Cardiac muscle cell (in vitro differentiated cells and primary cell): ENCODE data around the gene SLC24A3. TPM values are rescaled to one million over a fixed set of nuclear protein-coding genes. Genes with fewer than 3 reads are reported as not detected.

Experiments
- DNase-seq, 2 donors: peaks; one replicate each; pipeline versions ENCODE4 v3.0.0 to v3.0.0-alpha.2; 2010 to 2017; ENCODE audit warnings: low read depth in 1 of 2, low spot score in 1 of 2
- H3K27ac ChIP-seq: fragments of 200-600 bp; sonication (generic); 2 replicates; pipeline ENCODE4 v1.5.1; 2016
- H3K27me3 ChIP-seq: fragments of 200-600 bp; sonication (generic); 2 replicates; pipeline ENCODE4 v1.6.0; 2016; ENCODE audit warnings: control low read depth
- H3K36me3 ChIP-seq: fragments of 200-600 bp; sonication (generic); 2 replicates; pipeline ENCODE4 v1.5.1; 2016; ENCODE audit warnings: control low read depth
- H3K4me1 ChIP-seq: fragments of 200-600 bp; sonication (generic); 2 replicates; pipeline ENCODE4 v1.8.1; 2017; ENCODE audit warnings: low read depth, mild to moderate bottlenecking, mixed run types
- H3K4me3 ChIP-seq: fragments of 200-600 bp; sonication (generic); 2 replicates; pipeline ENCODE4 v1.5.1; 2016; ENCODE audit warnings: mild to moderate bottlenecking
- H3K9me3 ChIP-seq: fragments of 200-600 bp; sonication (generic); 2 replicates; pipeline ENCODE4 v1.5.1; 2017; ENCODE audit warnings: low read depth, mild to moderate bottlenecking, control low read depth
- CTCF ChIP-seq: IDR thresholded peaks from 2 replicates; pipeline ENCODE4 v1.5.1; 2012; ENCODE audit warnings: low read depth, mild to moderate bottlenecking, low read length
- polyA plus RNA-seq: library from polyadenylated mRNA; unstranded; fragments of >200 nt; fragmentation: Nextera tagmentation; extraction: Ambion mirVana; gene quantifications from 2 replicates; pipeline ENCODE4 v1.2.1, GENCODE V29; 2016
- total RNA-seq: library from RNA; depleted of rRNA; stranded (reverse); fragments of >200 nt; gene quantifications from 2 replicates; pipeline ENCODE4 v1.2.3, GENCODE V29; 2016

SLC24A3 gene
- total and polyA plus RNA-seq, 2 experiments from 2014 or later, result 1.6 to 1.7 TPM

- no peak for DNase-seq
- H3K27me3 ChIP-seq, result no peaks in the 10 kb centered on the region
- H3K9me3 ChIP-seq, result no peaks in the 10 kb centered on the region
- no peak overlapping the region for H3K4me3 ChIP-seq
- no peaks in the 10 kb centered on the region for H3K36me3 ChIP-seq
- peaks cover 9% of the 10 kb centered on the region for H3K4me1 ChIP-seq
- TF ChIP-seq CTCF, result no peak
- H3K27ac ChIP-seq, result no peak overlapping the region
Observed at GRCh38 chr20:19519466-19519865, 307.0 kb downstream of the SLC24A3 start.

DNA sequence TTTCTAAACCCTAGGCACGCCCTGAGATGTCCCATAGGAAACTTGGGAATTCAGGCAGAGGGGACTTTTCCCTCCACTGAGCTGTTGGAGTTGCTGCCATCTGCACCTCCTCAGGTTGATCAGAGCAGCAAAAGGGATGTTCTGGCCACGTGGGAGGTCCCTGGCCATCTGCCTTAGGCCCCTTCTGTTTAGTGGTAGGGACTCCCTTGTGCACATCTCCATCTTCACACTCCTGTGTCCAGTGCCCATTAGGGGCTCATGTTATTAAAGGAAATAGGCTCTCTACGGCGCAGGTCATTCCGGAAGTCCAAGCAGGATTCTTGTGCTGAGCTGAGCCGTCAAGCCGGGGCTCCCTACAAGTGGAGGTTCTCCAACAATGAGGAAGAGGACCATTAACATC, 307.8 kb downstream of the SLC24A3 start:
- TF ChIP-seq CTCF, result no peak
- Histone ChIP-seq H3K9me3 (no peaks in the 10 kb centered on the region), H3K4me1 (peaks cover 9% of the 10 kb centered on the region), H3K36me3 (no peaks in the 10 kb centered on the region), H3K27ac (no peak overlapping the region), H3K4me3 (no peak overlapping the region), H3K27me3 (no peaks in the 10 kb centered on the region)
- DNase-seq, result no peak

GRCh38 chr20:19522071-19522801, 309.8 kb downstream of the SLC24A3 start:
- DNase-seq, result no peak
- H3K27me3 ChIP-seq, result no peaks in the 10 kb centered on the region
- TF ChIP-seq CTCF, result no peak
- H3K4me3 ChIP-seq, result no peak overlapping the region
- H3K4me1 ChIP-seq, result no peaks in the 10 kb centered on the region
- no peaks in the 10 kb centered on the region for H3K36me3 ChIP-seq
- no peak overlapping the region for H3K27ac ChIP-seq
- H3K9me3 ChIP-seq, result no peaks in the 10 kb centered on the region

DNA sequence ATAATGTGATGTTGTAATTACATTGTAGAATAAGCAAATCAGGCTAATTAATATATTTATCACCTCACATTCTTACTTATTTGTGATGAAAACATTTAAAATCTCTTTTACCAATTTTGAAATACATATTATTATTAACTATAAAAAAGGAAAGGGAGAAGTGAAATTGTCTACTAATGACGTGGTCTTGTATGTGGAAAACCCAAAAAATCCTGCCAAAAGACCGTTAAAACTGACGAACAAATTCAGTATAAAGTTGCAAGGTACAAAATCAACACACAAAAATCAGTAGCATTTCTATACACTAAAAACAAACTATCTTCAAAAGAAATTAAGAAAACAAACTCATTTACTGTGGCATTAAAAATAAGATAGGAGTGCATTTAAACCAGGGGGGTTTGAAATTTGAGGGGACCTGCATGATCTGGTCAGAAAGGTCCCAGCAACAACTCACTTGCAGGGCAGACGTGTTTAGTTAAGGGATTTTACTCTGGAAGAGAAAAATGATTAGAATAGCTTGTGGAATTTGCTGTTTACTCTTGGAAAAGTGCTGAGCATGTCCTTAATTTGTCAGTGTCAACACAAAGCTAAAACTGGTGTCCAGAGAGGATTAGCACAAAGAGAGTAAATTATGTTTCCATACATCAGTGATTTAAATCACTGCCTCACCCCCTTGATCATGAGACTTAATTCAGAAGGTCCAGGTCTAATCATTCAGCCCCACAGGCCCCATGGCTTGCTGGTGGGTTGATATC, 310.6 kb downstream of the SLC24A3 start:
- H3K9me3 ChIP-seq, result no peaks in the 10 kb centered on the region
- H3K4me1 ChIP-seq, result no peaks in the 10 kb centered on the region
- no peaks in the 10 kb centered on the region for H3K36me3 ChIP-seq
- no peak for TF ChIP-seq CTCF
- H3K27me3 ChIP-seq, result no peaks in the 10 kb centered on the region
- H3K27ac ChIP-seq, result no peak overlapping the region
- DNase-seq, result no peak
- no peak overlapping the region for H3K4me3 ChIP-seq

DNA sequence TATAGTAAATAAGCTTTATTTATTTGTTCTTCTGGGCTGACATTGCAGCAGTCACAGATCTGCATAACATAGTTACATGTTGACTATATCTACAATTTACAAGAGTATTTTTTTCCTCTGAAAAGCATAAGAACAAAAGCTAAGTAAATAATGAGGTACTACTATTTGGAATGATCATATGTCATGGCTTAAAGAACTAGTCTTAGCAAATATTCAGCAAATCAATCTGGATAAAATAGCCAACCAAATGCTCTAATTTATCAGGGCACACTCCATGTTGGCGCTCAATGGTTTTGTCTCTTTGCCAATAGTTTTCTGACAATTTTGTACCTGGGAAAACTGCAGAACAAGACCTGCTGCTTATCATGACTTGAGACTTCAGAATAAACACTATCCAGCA, 312.2 kb downstream of the SLC24A3 start:
- H3K4me1 ChIP-seq, result no peaks in the 10 kb centered on the region
- TF ChIP-seq CTCF, result no peak
- no peak overlapping the region for H3K27ac ChIP-seq
- no peak for DNase-seq
- no peaks in the 10 kb centered on the region for H3K36me3 ChIP-seq
- no peaks in the 10 kb centered on the region for H3K9me3 ChIP-seq
- no peaks in the 10 kb centered on the region for H3K27me3 ChIP-seq
- no peak overlapping the region for H3K4me3 ChIP-seq
